ENCODE results near the gene DNAJB14. TPM values are rescaled to one million over a fixed set of nuclear protein-coding genes. Genes with fewer than 3 reads are reported as not detected.

The DNAJB14 gene
- total RNA-seq, 1 experiment from 2014 or later = 52.5 TPM

DNA sequence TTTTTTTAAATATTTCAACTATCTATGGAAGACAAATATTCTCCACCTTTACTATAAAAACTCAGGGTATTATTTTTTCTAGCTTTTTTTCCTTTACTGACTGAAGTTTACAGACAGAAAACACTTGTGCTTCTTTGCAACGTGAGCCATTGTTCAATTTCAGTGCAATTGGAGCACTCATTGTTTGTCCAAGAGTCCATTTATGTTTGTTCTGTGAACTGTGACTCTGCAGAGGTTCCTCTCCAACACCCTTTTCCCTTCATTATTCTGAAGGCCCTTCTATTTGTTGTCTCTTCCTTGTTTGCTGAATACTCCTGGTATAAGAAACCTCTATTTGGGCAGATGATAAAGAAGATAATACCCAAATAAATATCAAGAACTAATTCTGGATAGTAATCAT is 92.4 kb downstream of the DNAJB14 start (continued):
- TF ChIP-seq, protein P1, sequence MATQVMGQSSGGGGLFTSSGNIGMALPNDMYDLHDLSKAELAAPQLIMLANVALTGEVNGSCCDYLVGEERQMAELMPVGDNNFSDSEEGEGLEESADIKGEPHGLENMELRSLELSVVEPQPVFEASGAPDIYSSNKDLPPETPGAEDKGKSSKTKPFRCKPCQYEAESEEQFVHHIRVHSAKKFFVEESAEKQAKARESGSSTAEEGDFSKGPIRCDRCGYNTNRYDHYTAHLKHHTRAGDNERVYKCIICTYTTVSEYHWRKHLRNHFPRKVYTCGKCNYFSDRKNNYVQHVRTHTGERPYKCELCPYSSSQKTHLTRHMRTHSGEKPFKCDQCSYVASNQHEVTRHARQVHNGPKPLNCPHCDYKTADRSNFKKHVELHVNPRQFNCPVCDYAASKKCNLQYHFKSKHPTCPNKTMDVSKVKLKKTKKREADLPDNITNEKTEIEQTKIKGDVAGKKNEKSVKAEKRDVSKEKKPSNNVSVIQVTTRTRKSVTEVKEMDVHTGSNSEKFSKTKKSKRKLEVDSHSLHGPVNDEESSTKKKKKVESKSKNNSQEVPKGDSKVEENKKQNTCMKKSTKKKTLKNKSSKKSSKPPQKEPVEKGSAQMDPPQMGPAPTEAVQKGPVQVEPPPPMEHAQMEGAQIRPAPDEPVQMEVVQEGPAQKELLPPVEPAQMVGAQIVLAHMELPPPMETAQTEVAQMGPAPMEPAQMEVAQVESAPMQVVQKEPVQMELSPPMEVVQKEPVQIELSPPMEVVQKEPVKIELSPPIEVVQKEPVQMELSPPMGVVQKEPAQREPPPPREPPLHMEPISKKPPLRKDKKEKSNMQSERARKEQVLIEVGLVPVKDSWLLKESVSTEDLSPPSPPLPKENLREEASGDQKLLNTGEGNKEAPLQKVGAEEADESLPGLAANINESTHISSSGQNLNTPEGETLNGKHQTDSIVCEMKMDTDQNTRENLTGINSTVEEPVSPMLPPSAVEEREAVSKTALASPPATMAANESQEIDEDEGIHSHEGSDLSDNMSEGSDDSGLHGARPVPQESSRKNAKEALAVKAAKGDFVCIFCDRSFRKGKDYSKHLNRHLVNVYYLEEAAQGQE (IDR thresholded peaks at IDR 0.05; ENCODE audit: low read depth) = no peak
- no peak for TF ChIP-seq TCF7L2 (IDR thresholded peaks at IDR 0.05; ENCODE audit: borderline replicate concordance, extremely low read depth, insufficient read depth, insufficient read length)
- no peak for TF ChIP-seq SIN3A (IDR thresholded peaks at IDR 0.05; ENCODE audit: low read depth)
- TF ChIP-seq ZFX (IDR thresholded peaks at IDR 0.05) = no peak
- no peak for TF ChIP-seq CEBPB (IDR thresholded peaks at IDR 0.05; ENCODE audit: low read depth)
- TF ChIP-seq FOSL1 (IDR thresholded peaks at IDR 0.05; ENCODE audit: low read depth) = no peak

DNA sequence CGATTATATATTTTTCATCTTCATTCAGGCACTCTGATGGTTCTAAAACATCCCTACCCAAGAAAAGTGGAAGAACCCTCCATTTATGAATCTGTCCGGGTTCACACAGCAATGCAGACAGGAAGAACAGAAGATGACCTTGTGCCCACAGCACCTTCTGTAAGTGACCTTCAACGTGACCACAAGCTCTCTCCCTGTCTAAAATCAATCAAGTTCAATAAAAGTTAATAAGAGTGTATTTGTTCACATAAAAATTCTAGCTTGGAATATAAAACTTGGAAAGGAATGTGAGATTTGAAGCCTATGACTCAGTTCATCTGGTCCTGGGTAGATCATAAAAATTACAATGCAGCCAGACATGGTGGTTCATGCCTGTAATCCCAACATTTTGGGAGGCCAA is 93.2 kb downstream of the DNAJB14 start:
- H3K4me1 ChIP-seq (ENCODE audit: control insufficient read depth in 1 of 2, insufficient read depth in 2 of 2, low read length in 2 of 2) = peaks cover 0 to 6% of the 10 kb centered on the region in 2 experiments; a peak in 1 of 4 replicates
- H3K9me3 ChIP-seq (ENCODE audit: control insufficient read depth in 1 of 2, insufficient read depth in 1 of 2, low read depth in 1 of 2, low read length in 2 of 2) = no peaks in the 10 kb centered on the region
- no peaks in the 10 kb centered on the region for H3K27me3 ChIP-seq (ENCODE audit: insufficient read depth, low read length)
- H4K20me1 ChIP-seq (ENCODE audit: insufficient read depth) = no peaks in the 10 kb centered on the region
- no peak overlapping the region for H3K4me2 ChIP-seq (ENCODE audit: low read length)
- H3K27ac ChIP-seq (ENCODE audit: low read depth, low read length) = no peak overlapping the region
- H3K36me3 ChIP-seq (ENCODE audit: control insufficient read depth in 1 of 2, insufficient read depth in 2 of 2, low read length in 2 of 2) = no peaks in the 10 kb centered on the region
- ChIA-PET CTCF (no interaction called here), RAD21 (ENCODE audit: low non-redundant PET in 1 of 2, low total read pairs in 2 of 2, uncharacterized antibody in 2 of 2, unreplicated experiment in 2 of 2) (no interaction called here), POLR2A (no interaction called here)
- no peaks in the 10 kb centered on the region for H3K9me2 ChIP-seq (ENCODE audit: insufficient read depth)
- BruUV-seq (replicated peaks) = no TSS peak
- intact Hi-C loops (cut with micrococcal nuclease) = no loop called here
- H3K9ac ChIP-seq (ENCODE audit: low read length) = no peak overlapping the region
- H2AFZ ChIP-seq (ENCODE audit: low read depth, low read length, poor library complexity, severe bottlenecking) = no peak overlapping the region
- H3K79me2 ChIP-seq (ENCODE audit: insufficient read depth, low read length) = no peaks in the 10 kb centered on the region
- ATAC-seq (no peak), DNase-seq (ENCODE audit: low read depth, low spot score) (no peak)
- no peak overlapping the region for H3K4me3 ChIP-seq (replicated peaks in 1 of 2; ENCODE audit: low read depth in 1 of 2, low read length in 2 of 2)
- TF ChIP-seq, protein P1 (IDR thresholded peaks at IDR 0.05; ENCODE audit: low read depth) = no peak
- TF ChIP-seq EGR1 (IDR thresholded peaks at IDR 0.05; ENCODE audit: low read depth) = no peak
- no peak for TF ChIP-seq ZNF274 (IDR thresholded peaks at IDR 0.05; ENCODE audit: low read depth, low read length)
- TF ChIP-seq POLR2AphosphoS5 (IDR thresholded peaks at IDR 0.05; ENCODE audit: low read depth, low read length) = no peak
- no peak for TF ChIP-seq CBX3 (IDR thresholded peaks at IDR 0.05; ENCODE audit: low read depth)
- TF ChIP-seq TCF7L2 (IDR thresholded peaks at IDR 0.05; ENCODE audit: borderline replicate concordance, extremely low read depth, insufficient read depth, insufficient read length) = no peak
- no peak for TF ChIP-seq POLR2A (IDR thresholded peaks at IDR 0.05; ENCODE audit: borderline replicate concordance, extremely low read depth, insufficient read depth, insufficient read length)
- no peak for TF ChIP-seq RAD21 (IDR thresholded peaks at IDR 0.05; ENCODE audit: low read depth)
- TF ChIP-seq, protein P2, sequence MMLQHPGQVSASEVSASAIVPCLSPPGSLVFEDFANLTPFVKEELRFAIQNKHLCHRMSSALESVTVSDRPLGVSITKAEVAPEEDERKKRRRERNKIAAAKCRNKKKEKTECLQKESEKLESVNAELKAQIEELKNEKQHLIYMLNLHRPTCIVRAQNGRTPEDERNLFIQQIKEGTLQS (IDR thresholded peaks at IDR 0.05) = no peak
- no peak for TF ChIP-seq FOSL1 (IDR thresholded peaks at IDR 0.05; ENCODE audit: low read depth)
- no peak for TF ChIP-seq ELF1 (IDR thresholded peaks at IDR 0.05; ENCODE audit: borderline replicate concordance, low read depth)
- TF ChIP-seq SRF (IDR thresholded peaks at IDR 0.05; ENCODE audit: low read depth) = no peak
- no peak for TF ChIP-seq SP1 (IDR thresholded peaks at IDR 0.05; ENCODE audit: low read depth)
- TF ChIP-seq YY1 (IDR thresholded peaks at IDR 0.05; ENCODE audit: extremely low read depth, insufficient replicate concordance, low read depth, low read length) = no peak
- TF ChIP-seq EZH2 (IDR thresholded peaks at IDR 0.05) = no peak

All from HCT116 (cell line).